OCI-LY3 (cell line): ENCODE data around the gene CDR2.

Experiments
- CTCF ChIP-seq: fragments of 200-600, 300-600 bp; sonication (generic); IDR thresholded peaks from 2 replicates; pipeline ENCODE4 v1.5.1; 2014; ENCODE audit warnings: antibody characterized with exemption, low read length, low read depth
- EZH2phosphoT487 ChIP-seq: fragments of 200-600 bp; shearing (Covaris generic); IDR thresholded peaks from 2 replicates; pipeline ENCODE4 v1.6.1; 2018; ENCODE audit warnings: antibody characterized with exemption, mixed run types, low read depth

DNA sequence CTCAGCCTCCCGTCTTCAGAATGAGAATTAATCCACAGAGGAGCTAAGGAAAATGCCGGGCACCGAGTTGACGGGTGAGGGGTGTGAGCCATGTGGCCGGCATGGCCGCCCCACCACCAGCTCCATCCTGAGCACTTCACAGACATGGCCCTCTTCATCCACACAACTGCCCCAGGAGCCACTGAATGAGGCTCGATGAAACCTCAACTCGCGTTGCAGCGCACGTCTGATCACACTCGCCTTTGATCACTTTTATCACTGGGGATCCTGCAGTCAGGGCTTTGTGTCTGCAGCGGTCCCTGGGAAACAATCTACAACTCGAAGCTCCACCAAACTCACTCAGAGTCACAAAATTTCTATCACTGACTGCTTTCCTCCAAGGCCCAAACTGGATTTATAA lies 46.7 kb upstream of the CDR2 start:
- no peak for TF ChIP-seq CTCF
- TF ChIP-seq EZH2phosphoT487 = no peak
